ENCODE results near the gene PLXNA4. TPM values are rescaled to one million over a fixed set of nuclear protein-coding genes. Genes with fewer than 3 reads are reported as not detected.

PLXNA4 gene
- total and polyA plus RNA-seq, 2 experiments from 2014 or later = 7.3 to 33.3 TPM

DNA sequence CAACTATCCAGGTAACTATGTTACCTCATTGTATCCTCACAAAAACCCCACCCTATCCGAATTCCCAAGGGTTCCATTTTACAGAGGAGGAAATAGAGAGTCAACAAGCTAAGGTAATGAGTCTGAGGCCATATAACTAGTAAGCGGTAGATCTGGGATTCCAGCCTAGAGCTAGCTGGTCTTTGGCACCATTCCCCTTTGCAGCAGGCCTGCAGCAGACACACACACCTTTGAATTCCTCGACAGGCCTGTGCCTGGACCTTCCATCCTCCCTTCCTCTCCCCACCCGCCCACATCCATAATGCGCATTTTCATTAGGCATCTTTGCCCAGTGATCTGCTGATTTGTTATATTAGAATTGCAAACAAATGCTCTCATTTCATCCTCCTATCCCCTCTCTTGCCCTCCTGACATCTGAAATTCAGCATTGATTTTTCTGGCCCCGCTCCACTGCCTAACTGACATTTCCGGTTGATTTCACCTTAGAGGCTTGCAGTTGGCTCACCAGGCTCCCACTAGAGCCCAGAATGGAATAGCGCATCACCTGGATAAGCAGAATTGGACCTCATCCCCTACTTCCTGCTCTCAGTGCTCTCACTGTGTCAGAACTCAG, 129.5 kb downstream of the PLXNA4 start:
- no peak overlapping the region for H3K4me3 ChIP-seq

DNA sequence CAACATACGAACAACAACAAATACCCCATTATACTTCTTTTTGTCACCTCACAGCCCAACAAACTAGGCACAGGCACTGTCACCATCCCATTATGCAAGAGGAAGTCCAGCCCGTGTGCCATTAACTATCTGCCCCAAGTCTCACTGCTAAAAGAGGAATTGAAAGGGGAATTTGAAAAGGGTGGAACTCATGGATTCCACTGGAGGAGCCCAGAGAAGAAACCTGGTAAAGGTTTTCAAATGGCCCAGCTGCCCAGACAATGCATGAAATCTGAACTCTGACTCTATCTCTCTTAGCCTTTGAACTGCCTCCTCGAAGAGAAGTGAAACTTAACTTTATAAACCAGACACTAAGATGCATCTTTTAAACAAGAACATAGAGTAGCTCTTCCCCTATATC, 130.0 kb downstream of the PLXNA4 start:
- peaks cover 20% of the 10 kb centered on the region for H3K4me1 ChIP-seq (ENCODE audit: low read depth)
- H3K27ac ChIP-seq = no peak overlapping the region
- TF ChIP-seq, protein P1, sequence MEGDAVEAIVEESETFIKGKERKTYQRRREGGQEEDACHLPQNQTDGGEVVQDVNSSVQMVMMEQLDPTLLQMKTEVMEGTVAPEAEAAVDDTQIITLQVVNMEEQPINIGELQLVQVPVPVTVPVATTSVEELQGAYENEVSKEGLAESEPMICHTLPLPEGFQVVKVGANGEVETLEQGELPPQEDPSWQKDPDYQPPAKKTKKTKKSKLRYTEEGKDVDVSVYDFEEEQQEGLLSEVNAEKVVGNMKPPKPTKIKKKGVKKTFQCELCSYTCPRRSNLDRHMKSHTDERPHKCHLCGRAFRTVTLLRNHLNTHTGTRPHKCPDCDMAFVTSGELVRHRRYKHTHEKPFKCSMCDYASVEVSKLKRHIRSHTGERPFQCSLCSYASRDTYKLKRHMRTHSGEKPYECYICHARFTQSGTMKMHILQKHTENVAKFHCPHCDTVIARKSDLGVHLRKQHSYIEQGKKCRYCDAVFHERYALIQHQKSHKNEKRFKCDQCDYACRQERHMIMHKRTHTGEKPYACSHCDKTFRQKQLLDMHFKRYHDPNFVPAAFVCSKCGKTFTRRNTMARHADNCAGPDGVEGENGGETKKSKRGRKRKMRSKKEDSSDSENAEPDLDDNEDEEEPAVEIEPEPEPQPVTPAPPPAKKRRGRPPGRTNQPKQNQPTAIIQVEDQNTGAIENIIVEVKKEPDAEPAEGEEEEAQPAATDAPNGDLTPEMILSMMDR (IDR thresholded peaks at IDR 0.05; ENCODE audit: low read depth, low read length) = no peak
- H3K27me3 ChIP-seq = no peaks in the 10 kb centered on the region
- DNase-seq (ENCODE audit: low read depth in 1 of 2, low spot score in 1 of 2) = no peak
- no peaks in the 10 kb centered on the region for H3K9me3 ChIP-seq (ENCODE audit: low read depth)
- no peaks in the 10 kb centered on the region for H3K36me3 ChIP-seq
- H3K4me3 ChIP-seq = no peak overlapping the region

More for the DNA sequence above, 129.5 kb downstream of the PLXNA4 start:
- TF ChIP-seq, protein P1 (IDR thresholded peaks at IDR 0.05; ENCODE audit: low read depth, low read length) = no peak
- Histone ChIP-seq H3K27ac (no peak overlapping the region), H3K36me3 (no peaks in the 10 kb centered on the region), H3K27me3 (no peaks in the 10 kb centered on the region), H3K9me3 (ENCODE audit: low read depth) (no peaks in the 10 kb centered on the region), H3K4me1 (ENCODE audit: low read depth) (peaks cover 17% of the 10 kb centered on the region)
- DNase-seq (ENCODE audit: low read depth in 1 of 2, low spot score in 1 of 2) = no peak

GRCh38 chr7:132443761-132444520, 132.3 kb downstream of the PLXNA4 start:
- TF ChIP-seq, protein P1 (IDR thresholded peaks at IDR 0.05; ENCODE audit: low read depth, low read length) = peak; percentile 11
- Histone ChIP-seq H3K27me3 (no peaks in the 10 kb centered on the region), H3K4me3 (no peak overlapping the region), H3K4me1 (ENCODE audit: low read depth) (peaks cover 26% of the 10 kb centered on the region), H3K9me3 (ENCODE audit: low read depth) (no peaks in the 10 kb centered on the region), H3K27ac (no peak overlapping the region), H3K36me3 (no peaks in the 10 kb centered on the region)
- no peak for DNase-seq (ENCODE audit: low read depth in 1 of 2, low spot score in 1 of 2)

GRCh38 chr7:132441935-132442334, 134.3 kb downstream of the PLXNA4 start:
- TF ChIP-seq, protein P1 (IDR thresholded peaks at IDR 0.05; ENCODE audit: low read depth, low read length) = no peak
- H3K27me3 ChIP-seq = no peaks in the 10 kb centered on the region
- DNase-seq (ENCODE audit: low read depth in 1 of 2, low spot score in 1 of 2) = no peak
- H3K4me1 ChIP-seq (ENCODE audit: low read depth) = peaks cover 36% of the 10 kb centered on the region
- no peak overlapping the region for H3K27ac ChIP-seq
- H3K36me3 ChIP-seq = no peaks in the 10 kb centered on the region
- H3K4me3 ChIP-seq = no peak overlapping the region
- H3K9me3 ChIP-seq (ENCODE audit: low read depth) = no peaks in the 10 kb centered on the region

GRCh38 chr7:132440151-132440550, 136.1 kb downstream of the PLXNA4 start:
- TF ChIP-seq, protein P1 (IDR thresholded peaks at IDR 0.05; ENCODE audit: low read depth, low read length) = no peak

More at GRCh38 chr7:132440151-132440550, 136.1 kb downstream of the PLXNA4 start:
- H3K27ac ChIP-seq = no peak overlapping the region
- no peaks in the 10 kb centered on the region for H3K9me3 ChIP-seq (ENCODE audit: low read depth)
- peaks cover 44% of the 10 kb centered on the region for H3K4me1 ChIP-seq (ENCODE audit: low read depth)
- no peak for DNase-seq (ENCODE audit: low read depth in 1 of 2, low spot score in 1 of 2)
- no peaks in the 10 kb centered on the region for H3K36me3 ChIP-seq
- no peaks in the 10 kb centered on the region for H3K27me3 ChIP-seq
- H3K4me3 ChIP-seq = no peak overlapping the region
